Hematopoietic multipotent progenitor cell treated with erythropoietin and hydrocortisone succinate and interleukin-3 and kit ligand, for 4 days (in vitro differentiated cells): ENCODE results near the gene CARMIL1.

Experiments
- DNase-seq: peaks from one replicate; pipeline ENCODE4 v3.0.0-alpha.2; 2015

The CARMIL1 gene

DNA sequence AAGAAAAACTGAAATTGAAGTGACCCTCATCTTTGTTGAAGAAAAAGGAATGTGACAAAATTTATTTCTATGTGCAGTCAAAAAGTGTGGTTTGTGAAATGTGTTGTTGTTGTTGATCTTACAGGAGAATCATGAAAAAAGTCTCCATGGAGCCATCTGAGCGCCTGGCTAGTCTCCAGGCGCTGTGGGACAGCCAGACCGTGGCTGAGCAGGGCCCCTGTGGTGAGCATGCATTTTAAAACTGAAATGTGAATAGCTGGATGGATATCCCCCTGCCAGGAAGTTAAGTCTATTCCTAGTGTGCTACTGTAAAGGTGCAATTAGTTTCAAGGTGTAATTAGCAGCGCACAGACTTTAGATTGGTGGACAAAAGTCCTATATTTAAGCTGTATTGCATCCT is 170.6 kb downstream of the CARMIL1 start:
- no peak for DNase-seq

DNA sequence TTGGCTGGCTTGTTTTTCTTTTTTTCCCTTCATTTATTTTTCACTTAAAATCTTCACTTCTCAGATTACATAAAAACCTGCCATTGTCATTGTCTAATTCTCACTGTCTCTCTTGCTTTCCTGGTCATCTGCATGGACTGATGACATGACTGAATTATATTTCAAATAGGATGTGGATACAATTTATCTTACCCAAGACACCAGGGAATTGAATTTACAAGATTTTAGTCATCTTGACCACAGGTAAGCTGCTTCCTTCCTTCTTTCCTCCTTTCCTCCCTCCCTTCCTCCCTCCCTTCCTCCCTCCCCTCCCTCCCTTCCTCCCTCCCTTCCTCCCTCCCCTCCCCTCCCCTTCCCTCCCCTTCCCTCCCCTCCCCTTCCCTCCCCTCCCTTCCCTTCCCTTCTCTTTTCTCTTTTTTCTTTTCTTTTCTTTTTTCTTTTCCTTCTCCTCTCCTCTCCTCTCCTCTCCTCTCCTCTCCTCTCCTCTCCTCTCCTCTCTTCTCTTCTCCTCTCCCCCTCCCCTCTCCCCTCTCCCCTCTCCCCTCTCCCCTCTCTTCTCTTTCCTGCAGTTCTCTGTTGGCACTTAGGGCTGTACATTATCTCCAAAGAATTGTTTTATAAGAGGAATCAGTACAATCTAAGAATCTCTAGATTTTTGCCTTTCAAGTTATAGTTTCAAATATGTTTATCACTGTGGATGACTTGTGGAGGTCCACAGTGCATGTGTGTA is 171.5 kb downstream of the CARMIL1 start:
- no peak for DNase-seq

DNA sequence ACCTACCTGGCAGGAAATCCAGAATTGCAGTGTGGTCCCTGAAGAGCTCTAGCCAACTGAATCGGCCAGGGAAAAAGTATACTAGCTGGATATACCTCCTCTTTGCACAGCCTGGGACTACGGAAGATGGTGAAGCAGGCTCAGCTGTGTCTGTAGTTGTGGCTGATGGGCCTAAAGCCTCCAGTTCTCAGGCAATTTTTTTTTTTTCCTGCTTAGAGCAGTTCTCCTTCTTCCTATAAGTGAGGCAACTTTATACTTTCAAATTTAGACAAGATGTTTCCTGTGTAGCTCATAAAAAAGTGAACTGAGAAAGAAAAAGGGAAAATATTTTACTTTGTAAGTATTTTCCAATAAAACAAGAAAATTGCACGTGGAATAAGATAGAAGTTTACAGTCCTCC is 172.9 kb downstream of the CARMIL1 start:
- DNase-seq, result peak; percentile 46

DNA sequence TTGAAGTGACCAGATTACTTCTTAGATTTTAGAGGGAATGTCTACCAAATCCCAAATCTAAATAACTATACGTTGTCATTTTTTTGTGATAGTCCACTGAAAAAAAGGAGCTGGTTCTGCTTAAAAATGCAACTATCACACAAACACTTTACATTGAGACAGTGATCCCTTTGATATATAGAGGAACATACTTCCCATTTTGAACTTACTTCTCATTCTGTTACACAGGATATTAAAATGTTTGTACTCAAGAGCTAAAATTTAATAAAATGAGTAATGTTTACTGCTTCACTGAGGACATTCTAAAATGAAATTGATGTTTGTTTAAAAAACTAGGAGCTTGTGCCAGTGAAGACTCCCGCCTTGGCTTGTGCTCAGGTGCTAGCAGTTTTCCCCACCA is 174.1 kb downstream of the CARMIL1 start:
- no peak for DNase-seq

DNA sequence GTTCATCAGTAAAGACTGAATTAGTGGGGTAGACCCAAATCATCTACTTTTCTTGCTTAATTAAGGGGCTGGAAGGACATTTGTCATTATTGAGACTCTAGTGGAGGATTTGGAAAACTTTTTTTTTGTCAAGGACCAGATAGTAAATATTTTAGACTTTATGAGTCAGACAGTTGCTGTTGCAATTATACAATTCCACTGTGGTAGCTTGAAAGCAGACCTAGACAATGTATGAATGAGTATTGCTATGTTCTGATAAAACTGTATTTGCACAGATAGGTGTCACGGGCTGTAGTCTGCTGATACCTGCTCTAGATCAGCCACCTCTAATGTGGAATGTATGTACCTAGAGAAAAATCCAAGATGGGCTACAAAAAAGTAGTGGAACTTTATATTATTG is 175.0 kb downstream of the CARMIL1 start:
- DNase-seq, result no peak

DNA sequence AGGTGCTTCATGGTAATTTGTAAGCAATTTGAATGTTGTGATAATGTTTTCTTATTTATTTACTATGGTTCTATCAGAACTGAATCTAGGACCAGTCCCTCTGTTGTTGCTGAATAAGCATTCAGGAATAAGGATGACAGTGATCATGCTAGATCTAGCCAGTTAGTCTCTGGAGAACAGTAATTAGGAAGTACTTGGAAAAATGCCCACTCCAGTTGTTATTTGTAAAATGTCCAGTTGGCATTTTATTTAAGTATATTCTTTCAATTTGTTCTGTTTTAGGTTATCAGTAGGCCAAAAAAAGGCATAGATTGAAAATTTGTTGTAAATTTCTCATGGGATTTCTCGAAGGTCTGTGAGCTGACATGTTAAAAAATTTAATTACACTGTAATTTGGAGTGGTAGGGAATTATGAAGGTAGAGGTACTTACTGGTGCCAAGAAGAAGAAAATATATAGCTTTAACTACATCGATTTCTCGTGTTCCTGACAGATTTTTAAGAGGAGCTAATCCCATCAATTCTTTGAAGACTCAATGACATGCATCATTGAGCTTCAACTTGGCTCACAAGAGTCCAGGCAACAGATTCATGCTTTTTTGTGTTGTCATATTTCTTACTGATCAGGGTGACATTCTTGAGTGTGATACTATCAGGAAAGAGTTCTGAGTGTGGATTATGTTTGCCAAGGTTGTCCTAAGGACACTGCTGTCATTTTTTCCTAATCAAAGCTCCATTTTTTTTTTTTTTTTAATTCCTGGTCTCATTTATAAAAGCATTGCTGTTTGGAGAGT is 177.3 kb downstream of the CARMIL1 start:
- DNase-seq, result no peak

DNA sequence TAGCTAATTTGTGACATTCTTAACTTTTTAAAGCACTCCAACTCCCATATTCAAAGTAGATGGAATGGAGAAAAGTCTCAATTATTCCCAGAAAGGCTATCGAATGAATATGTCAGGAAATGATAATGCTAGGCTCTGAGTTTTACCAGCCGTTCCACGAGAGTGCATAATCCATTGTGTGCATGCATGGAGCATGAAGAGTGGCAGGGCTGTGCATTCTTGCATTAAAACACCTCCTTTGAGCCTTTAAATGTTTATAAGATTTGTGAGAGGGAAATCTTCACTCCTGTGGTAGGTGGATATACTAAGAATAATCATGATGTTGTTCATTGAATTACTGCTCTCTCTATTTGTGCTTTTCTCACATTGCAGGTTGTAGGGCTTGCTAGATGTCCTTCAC is 178.3 kb downstream of the CARMIL1 start:
- no peak for DNase-seq

DNA sequence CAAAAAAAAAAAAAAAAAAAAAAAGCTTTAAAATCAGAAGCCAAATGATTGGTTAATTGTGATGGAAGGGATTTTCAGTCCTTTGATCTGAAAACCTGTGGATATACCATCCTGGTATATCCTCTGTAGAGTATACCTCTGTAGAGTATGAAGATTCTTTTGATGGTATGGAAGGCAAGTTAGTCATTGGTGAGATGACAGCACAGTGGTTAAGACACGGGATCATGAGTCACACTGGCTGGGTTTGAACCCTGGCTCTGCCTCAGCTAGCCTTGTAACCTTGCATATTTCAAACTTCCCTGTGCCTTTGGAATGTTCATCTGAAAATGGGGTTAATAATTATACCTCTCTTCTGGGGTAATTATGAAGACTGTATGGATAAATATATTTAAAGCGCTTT is 179.3 kb downstream of the CARMIL1 start:
- no peak for DNase-seq

DNA sequence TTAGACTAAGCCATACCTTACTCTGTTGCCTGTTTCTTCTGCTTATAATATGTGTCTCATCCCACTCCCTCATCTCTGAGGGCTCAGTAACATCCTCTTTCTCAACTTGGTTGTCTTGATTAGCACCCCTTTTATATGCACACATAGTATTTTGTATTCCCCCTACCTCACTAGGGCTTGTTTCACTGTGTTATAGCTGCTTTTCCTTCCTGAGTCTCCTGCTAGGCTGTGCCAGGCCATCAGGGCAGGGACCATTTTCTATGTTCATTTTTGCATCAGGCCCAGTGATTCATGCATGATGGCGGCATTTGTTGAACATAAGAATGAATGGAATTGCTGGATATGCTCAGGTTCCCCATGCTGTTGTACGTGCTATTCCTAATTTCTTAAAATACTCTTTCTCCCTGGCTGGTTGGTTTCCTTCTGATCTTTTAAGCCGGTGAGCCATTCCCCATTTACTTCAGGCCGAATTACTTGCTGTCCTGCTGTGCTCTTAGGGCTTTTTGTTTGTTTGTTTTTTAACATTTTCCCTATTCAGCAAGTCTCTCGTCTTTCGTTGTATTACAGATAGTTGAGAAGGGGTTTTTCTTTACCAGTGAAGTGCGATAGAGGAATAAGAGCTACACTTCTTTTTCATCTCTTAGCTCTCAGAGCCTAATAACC is 183.2 kb downstream of the CARMIL1 start:
- no peak for DNase-seq

DNA sequence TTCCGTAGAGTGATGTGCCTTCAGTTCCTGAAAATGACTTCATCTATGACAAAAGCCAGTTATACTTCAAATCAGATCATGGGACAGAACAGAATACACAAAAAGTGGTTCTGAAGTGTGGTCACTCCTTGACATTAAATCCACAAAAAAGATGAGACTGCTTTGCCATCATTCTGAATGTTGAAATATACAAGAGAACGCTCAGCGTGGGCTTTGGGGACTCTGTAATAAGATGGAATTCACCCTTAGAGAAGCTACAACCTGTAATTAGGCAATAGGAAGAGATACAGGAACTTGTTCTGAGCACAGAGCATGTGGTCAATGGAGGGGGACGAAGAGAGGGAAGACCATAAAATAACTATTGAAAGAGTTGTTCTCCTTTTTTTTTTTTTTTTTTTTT is 184.3 kb downstream of the CARMIL1 start:
- DNase-seq, result peak; percentile 47

DNA sequence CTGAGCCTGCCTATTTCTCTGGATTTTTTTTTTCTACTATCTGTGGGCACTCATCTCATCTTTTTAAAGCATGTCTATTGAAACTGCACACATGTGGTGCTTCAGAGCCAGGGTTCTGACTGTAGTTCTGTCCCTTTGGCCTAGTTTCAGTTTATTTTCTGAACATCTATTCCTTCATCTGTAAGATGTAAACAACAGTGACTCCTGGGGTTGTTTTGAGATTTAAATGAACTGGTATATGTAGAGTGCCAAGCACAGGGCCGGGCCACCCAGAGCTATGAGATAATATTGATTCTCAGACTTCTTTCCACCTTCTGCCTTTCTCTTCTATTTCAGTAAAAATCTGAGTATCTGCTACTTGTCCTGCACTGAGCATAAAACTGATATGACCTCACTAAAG is 185.1 kb downstream of the CARMIL1 start:
- no peak for DNase-seq

DNA sequence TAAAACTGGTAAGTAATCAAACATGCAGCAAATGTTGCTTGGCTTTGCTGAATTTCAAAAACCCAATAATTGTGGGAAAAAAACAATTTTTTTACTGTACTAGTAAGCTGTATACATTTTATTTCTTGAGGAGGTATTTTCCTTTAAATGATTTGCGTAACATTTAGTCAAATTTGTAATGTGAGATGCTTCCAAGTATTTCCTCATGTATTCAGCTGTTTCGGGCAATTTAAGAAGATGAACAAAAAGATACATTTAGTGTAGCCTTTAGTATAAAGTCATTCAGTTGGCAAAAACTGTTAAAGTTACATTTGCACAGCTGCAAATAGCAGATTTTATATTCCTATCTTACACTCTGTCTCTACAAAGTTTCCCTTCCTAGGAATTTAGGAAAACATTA is 186.8 kb downstream of the CARMIL1 start:
- DNase-seq, result no peak

DNA sequence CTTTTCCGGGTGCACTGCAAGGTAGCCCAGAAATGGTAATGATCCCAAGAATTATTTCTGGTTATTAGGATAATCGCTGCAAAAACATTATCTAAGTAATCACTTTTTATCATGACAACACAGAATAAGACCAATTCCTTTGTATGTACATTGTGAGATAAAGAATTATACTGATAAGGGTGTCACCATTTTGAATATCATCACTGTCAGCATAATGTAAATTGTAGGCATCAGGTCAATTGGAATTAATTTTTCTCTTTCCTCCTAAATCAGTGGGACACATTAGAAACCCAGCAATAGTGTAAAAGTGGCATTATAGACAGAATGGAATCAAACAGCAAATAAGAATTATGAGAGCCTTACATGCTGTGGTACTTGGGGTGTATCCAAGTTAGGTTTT is 189.7 kb downstream of the CARMIL1 start:
- DNase-seq, result no peak

DNA sequence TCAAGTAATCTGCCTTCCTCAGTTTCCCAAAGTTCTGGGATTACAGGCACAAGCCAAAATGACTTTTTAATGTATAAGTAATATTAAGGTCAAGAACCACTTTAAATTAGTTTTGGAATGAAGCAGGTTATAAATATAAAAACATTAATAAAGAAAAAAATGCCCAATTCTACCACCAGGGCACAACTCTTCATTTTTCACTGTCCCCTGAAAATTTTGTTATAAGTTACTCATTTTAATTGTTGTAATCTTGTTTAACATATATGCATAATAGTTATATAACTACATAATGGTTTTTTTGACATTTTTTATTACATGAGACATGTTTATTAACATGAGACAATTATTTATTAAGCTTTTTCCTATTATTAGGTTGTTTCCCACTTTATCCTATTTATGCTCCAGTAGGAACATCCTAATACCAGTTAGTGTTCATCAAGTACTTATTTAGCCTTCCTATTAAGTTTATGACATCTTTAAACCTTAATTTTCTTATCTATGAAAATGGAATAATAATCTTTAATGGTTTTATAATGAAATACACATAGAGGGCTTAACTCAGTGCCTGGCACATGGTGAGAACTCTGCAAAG is 190.7 kb downstream of the CARMIL1 start:
- DNase-seq, result no peak

DNA sequence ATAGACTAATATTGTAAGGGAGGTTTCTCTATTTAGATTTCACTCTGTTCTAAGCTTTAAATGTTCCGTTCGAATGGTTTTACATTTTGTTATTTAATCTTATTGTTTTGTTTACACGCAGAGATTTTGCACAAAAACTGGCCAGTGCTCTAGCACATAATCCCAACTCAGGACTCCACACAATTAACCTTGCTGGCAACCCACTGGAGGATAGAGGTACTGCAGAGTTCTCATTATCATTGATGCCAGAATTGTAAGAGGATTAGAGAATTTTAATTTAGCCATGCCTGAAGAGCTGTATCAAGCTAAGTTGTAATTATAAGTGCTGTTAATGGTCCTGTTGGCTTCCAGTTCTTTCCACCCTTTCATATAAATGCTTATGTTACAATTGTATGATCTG is 193.1 kb downstream of the CARMIL1 start:
- DNase-seq, result peak; percentile 50

DNA sequence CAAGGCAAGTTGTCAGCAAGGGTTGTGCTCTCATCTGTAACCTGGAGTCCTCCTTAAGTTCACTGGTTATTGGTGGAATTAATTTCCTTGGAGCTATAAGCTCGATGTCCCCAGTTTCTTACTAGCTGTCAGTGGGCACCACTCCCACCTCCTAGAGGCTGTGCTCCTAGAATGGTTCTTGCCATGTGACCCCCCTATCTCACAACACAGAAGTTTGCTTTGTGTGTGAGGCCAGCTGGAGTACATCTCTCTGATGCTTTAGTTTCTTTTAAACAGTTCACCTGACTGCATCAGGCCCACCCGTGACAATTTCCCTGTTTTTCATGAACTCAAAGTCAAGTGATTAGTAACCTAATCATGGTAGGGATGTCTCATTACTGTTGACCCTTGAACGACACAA is 193.7 kb downstream of the CARMIL1 start:
- DNase-seq, result no peak

DNA sequence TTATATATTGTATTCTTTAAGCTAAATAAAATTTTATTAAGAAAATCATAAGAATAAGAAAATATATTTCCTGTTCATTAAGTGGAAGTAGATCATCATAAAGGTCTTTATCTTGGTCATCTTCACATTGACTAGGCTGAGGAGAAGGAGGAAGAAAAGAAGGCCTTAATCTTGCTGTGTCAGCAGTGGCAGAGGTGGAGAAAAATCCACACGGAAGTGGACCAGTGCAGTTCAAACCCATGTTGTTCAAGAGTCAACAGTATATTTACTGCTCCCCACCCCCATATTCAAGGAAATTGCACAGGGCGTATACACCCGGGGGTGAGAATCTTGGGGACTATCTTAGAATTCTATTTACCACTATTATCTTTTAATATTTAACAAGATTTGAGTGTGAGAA is 194.3 kb downstream of the CARMIL1 start:
- no peak for DNase-seq

DNA sequence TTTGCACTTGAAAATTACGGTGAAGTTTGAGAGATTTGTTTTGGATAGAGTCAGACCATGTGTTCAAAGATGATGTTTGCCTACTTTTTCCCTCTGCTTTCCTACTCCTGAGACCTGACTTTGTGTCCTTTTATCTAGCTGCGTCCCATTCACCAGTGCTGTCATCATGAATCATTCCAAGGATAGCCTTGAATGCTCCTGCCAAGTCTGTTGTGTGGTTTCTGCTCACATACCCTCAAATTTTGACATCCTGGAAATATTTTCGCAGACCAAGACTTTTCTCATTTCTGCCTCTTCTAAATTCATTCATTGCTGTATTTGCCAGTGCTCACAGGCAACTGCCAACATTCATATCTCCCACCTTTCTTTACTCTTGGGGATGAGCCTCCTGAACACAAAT is 197.0 kb downstream of the CARMIL1 start:
- DNase-seq, result no peak

DNA sequence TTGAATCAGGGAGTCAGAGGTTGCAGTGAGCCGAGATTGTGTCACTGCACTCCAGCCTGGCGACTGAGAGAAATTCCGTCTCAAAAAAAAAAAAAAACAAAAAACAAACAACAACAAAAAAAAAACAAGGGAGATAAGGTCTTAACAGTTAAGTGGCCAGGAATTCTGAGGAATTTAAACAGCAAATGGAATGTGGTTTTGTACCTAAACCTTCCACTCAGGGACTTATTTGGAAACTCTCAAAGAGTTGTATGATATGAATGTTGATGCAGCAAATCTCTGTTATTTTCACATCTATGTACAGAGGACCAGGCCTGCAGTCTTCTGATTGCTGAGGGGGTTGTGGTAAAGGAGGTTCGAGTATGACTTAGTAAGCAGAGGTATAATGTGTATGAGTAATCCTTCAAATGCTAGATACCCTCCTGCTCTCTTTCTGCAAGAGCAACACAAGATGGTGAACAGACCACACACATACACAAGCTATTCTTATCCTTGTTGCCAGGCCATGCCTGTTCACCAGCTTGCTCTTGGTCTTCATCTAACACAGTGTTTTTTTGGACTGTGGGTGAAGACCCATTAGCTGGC is 197.9 kb downstream of the CARMIL1 start:
- peak; percentile 37 for DNase-seq

DNA sequence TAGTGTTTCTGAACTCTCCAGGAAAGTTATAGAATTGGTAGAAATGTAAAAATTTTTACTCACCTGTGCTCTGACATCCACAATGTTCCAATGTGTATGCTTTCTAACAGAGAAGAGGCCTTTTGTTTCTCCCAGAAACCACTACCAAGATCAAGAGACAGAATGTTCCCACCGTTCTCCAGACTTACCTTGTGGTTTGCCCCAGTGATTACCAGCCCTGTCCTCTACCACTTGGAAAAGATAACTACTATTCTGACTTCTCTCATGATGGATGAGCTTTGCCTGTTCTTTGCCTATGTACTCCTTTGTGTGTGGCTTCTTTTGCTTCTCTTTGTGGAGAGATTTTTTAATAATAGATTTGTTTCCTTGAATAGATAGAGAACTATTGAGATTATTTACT is 199.8 kb downstream of the CARMIL1 start:
- peak; percentile 24 for DNase-seq

DNA sequence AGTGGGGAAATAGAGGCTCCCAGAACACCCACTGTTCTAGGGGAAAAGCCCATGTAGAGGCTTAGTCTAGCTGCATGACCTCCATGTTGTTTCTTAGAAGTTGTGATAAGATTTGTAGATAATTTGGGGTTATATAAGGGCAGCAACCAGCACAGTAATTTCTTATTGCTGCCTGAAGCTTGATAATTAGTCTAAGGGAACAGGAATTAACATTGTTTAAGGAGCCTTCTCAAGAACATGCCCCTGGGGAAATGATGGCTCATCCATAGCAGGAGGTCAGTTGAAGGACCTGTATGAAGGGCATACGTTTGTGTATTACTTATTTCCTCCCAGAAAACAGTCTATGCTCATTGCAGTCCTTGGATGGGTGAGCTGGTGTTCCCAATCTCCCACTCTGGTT is 202.1 kb downstream of the CARMIL1 start:
- peak; percentile 15 for DNase-seq

DNA sequence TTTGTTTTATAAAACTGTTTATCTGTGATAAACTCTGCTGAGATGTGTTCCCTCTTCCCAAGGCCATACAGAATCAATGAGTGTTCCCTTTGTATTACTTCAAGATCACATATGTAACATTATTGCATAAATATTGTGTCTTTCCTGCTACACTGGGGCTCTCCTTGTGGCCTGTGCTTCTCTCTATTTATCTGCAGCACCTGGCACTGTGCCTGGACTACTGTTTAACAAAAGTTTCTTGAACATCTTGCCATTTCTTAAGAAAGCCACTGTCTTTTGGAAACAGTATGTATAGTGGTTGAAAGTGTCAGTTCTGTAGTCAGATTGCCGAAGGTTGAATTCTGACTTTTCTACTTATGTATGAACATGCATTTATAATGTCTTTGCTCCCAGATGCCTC is 203.8 kb downstream of the CARMIL1 start:
- peak; percentile 75 for DNase-seq

DNA sequence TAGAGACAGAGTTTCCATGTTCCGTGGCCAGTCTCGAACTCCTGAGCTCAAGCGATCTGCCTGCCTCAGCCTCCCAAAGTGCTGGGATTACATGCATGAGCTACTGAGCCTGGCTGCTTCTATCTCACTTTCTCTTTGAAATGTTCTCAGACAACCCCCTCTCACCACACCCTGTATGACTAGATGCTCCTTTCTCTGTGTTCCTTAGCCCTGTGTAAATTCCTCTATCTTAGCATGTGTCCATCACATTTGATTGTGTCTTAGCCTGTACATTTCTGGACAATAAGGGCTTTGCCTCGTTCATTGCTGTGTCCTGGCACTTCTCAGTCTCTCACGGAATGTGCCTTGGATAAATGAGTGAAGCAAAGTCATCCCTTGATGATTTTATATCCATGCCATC is 204.8 kb downstream of the CARMIL1 start:
- no peak for DNase-seq
